Fibroblast of skin of scalp (primary cell): ENCODE data around the gene CASP10.
"Not testable (repeated sequence)": the region's sequence is repeated elsewhere in the genome, so short reads cannot be mapped to it uniquely, and the experiment has no call there.

Experiments used
- DNase-seq: peaks from one replicate; pipeline ENCODE4 v3.0.0-alpha.2; 2013

CASP10 gene

GRCh38 chr2:201233812-201234662 is 51.1 kb downstream of the CASP10 start:
- DNase-seq, result no peak

GRCh38 chr2:201234663-201235135 is 51.8 kb downstream of the CASP10 start:
- peak; percentile 49 for DNase-seq

- DNase-seq, result peak; percentile 86
These were observed 53.2 kb downstream of the CASP10 start for GRCh38 chr2:201235860-201236811.

- peak; percentile 35 for DNase-seq
These were observed 54.7 kb downstream of the CASP10 start for GRCh38 chr2:201237486-201238123.

- not testable (repeated sequence) for DNase-seq
These were observed 56.4 kb downstream of the CASP10 start for GRCh38 chr2:201239167-201239935.

- no peak for DNase-seq
These were observed 59.8 kb downstream of the CASP10 start for GRCh38 chr2:201242571-201243277.

- DNase-seq, result no peak
These were observed 61.9 kb downstream of the CASP10 start for GRCh38 chr2:201244829-201245228.

- no peak for DNase-seq
These were observed 63.3 kb downstream of the CASP10 start for GRCh38 chr2:201246280-201246679.

- no peak for DNase-seq
These were observed 65.4 kb downstream of the CASP10 start for GRCh38 chr2:201248288-201248844.

GRCh38 chr2:201249889-201250288 is 66.9 kb downstream of the CASP10 start:
- no peak for DNase-seq

GRCh38 chr2:201250741-201251140 is 67.8 kb downstream of the CASP10 start:
- no peak for DNase-seq

GRCh38 chr2:201254081-201254730 is 71.3 kb downstream of the CASP10 start:
- DNase-seq, result peak; percentile 71

- peak; percentile 47 for DNase-seq
These were observed 72.6 kb downstream of the CASP10 start for GRCh38 chr2:201255408-201256033.

GRCh38 chr2:201256082-201256481 is 73.1 kb downstream of the CASP10 start:
- DNase-seq, result peak; percentile 42

- DNase-seq, result no peak
These were observed 74.5 kb downstream of the CASP10 start for GRCh38 chr2:201257381-201257955.

- DNase-seq, result peak; percentile 70
These were observed 75.2 kb downstream of the CASP10 start for GRCh38 chr2:201257956-201258665.

GRCh38 chr2:201258666-201259615 is 76.0 kb downstream of the CASP10 start:
- no peak for DNase-seq
